ENCODE results near the gene TXNDC11. TPM values are rescaled to one million over a fixed set of nuclear protein-coding genes. Genes with fewer than 3 reads are reported as not detected.

TXNDC11 gene
- total RNA-seq, 2 donors from 2014 or later = 29.5 to 38.1 TPM

DNA sequence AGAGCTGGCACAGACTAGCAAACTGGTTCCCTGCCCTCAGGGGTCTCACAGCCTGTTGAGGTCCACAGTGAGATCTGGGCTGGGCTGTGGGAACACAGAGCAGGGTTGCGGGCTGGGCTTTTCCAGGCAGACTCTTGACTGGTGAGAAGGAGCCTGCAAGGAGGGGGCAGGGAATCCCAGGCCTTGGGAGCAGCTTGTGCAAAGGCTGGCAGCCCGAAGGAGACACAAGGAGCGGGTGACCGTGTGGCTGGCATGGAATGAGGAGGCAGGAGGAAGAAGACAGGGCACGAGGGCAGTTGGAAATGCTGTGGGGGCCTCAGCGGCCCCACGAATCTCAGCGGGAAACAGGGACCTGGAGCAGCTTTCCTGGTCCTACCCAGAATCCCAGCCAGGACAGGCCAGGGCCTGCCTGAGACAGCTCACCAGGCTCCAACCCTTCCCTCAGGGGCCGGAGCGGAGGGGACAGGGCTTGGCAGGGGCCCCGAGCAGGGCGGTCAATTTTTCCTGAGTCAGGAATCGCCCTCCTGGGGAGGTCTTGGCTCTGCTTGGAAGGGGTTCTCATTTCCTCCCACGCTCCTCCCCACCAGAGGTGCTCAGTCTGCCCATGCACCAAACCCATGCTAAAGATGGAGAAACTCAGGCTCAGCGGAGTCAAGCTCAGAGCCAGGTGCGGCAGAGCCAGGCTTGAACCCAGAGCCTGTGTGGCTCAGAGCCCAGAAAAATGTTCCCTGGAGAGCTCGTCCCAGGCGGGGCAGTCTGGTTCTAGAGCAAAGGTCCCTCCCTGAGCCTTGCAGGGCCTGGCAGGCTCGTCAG, 83.6 kb downstream of the TXNDC11 start:
- Histone ChIP-seq H3K36me3 (no peaks in the 10 kb centered on the region), H3K4me1 (no peaks in the 10 kb centered on the region), H3K9me3 (no peaks in the 10 kb centered on the region), H3K27ac (no peak overlapping the region), H3K4me3 (no peak overlapping the region), H3K27me3 (no peaks in the 10 kb centered on the region)
- TF ChIP-seq, protein P1, sequence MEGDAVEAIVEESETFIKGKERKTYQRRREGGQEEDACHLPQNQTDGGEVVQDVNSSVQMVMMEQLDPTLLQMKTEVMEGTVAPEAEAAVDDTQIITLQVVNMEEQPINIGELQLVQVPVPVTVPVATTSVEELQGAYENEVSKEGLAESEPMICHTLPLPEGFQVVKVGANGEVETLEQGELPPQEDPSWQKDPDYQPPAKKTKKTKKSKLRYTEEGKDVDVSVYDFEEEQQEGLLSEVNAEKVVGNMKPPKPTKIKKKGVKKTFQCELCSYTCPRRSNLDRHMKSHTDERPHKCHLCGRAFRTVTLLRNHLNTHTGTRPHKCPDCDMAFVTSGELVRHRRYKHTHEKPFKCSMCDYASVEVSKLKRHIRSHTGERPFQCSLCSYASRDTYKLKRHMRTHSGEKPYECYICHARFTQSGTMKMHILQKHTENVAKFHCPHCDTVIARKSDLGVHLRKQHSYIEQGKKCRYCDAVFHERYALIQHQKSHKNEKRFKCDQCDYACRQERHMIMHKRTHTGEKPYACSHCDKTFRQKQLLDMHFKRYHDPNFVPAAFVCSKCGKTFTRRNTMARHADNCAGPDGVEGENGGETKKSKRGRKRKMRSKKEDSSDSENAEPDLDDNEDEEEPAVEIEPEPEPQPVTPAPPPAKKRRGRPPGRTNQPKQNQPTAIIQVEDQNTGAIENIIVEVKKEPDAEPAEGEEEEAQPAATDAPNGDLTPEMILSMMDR (IDR thresholded peaks at IDR 0.05) = no peak
- no peak for DNase-seq (ENCODE audit: low spot score)

DNA sequence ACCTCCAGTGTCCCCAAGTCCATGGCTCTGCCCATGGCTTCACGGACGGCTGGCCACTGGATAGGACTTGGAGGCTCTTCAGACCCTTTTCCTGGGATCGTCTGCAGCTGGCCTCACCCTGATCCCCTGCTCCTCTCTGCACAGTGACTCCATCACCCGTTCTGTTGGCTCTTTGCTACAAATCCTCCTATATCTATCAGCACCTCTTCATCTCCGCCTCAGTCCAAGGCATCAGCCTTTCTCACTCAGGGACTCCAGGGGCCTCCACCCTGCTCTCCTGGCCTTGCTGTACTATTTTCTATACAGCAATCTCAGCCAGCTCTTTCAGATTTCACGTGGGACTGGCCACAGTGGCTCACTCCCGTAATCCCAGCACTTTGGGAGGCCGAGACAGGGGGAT, 85.1 kb downstream of the TXNDC11 start:
- DNase-seq (ENCODE audit: low spot score) = no peak
- Histone ChIP-seq H3K4me3 (no peak overlapping the region), H3K4me1 (no peaks in the 10 kb centered on the region), H3K36me3 (no peaks in the 10 kb centered on the region), H3K9me3 (no peaks in the 10 kb centered on the region), H3K27me3 (no peaks in the 10 kb centered on the region), H3K27ac (no peak overlapping the region)
- TF ChIP-seq, protein P1 (IDR thresholded peaks at IDR 0.05) = no peak

DNA sequence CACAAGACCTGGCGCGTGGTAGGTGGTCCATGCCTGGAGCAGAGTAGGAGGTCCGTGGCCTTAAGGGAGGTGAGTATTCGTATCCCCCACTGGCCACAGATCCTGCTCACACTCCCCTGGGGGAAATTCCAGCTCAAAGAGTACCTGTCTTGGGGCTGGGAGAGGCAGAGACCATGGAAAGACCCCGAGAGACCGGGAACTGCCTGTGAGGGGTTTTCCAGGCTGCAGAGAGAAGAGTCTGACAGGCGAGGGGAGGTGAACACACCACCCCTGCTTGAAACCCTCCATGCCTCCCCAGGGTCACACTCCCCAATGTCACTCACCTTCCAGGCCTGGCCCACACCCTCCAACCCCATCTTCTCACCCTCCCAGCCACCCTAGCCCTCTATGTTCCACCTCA, 87.0 kb downstream of the TXNDC11 start:
- Histone ChIP-seq H3K4me1 (no peaks in the 10 kb centered on the region), H3K4me3 (no peak overlapping the region), H3K36me3 (no peaks in the 10 kb centered on the region), H3K27me3 (no peaks in the 10 kb centered on the region), H3K9me3 (no peaks in the 10 kb centered on the region), H3K27ac (no peak overlapping the region)
- TF ChIP-seq, protein P1 (IDR thresholded peaks at IDR 0.05) = no peak
- DNase-seq (ENCODE audit: low spot score) = no peak

DNA sequence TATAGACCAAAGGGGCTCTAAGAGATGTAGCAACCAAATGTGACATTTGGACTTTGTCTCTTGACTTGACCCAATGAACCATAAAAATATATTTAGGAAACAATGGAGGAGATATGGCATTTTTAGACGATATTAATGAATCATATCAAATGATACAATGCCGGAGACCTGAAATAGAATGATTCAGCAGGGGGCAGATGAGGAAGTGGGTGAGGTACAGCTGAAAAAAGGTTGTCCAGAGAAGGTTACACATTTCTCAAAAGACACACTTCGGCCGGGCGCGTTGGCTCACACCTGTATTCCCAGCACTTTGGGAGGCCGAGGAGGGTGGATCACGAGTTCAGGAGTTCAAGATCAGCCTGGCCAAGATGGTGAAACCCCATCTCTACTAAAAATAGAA, 90.9 kb downstream of the TXNDC11 start:
- H3K27ac ChIP-seq = no peak overlapping the region
- no peaks in the 10 kb centered on the region for H3K27me3 ChIP-seq
- H3K36me3 ChIP-seq = no peaks in the 10 kb centered on the region
- TF ChIP-seq, protein P1 (IDR thresholded peaks at IDR 0.05) = no peak
- no peaks in the 10 kb centered on the region for H3K9me3 ChIP-seq
- no peaks in the 10 kb centered on the region for H3K4me1 ChIP-seq
- no peak for DNase-seq (ENCODE audit: low spot score)
- H3K4me3 ChIP-seq = no peak overlapping the region

DNA sequence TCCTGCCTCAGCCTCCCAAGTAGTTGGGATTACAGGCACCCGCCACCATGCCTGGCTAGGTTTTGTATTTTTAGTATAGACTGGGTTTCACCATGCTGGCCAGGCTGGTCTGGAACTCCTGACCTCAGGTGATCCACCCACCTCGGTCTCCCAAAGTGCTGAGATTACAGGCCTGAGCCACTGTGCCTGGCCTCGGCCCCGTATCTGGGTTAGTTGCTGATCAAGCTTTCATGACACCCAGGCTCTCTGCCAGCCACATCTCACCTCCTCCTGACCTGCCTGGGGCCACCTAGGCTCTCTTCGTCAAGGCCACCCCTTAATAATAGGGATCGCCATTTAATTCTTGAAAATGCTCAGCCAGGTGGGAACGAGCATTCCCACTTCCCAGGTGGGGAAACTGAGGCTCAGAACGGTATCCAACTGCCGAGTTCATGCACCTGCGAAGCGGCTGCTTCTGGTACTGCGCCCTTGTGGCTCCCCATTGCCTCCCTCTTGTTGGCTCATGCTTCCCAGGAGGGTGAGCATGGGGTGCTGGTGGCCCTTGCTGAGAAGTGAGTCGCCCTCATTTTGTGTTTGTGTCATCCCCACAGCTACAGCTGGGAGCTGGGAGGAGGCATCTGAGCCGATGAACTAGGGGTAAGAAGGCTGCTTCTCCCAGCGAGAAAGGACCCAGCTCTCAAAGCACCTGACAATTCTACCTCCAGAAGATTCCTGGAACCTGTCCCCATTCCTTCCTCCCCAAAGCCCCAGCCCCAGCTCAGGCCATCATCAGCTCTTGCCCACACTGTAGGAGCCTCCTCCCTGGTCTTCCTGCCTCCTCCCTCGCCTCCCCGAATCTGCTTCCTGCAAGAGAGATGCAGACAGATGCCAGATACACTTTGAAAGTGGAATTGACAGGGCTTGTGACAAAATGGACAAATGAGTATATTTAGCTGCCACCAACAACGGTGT, 91.7 kb downstream of the TXNDC11 start:
- Histone ChIP-seq H3K4me3 (no peak overlapping the region), H3K27ac (no peak overlapping the region), H3K9me3 (no peaks in the 10 kb centered on the region), H3K36me3 (no peaks in the 10 kb centered on the region), H3K4me1 (no peaks in the 10 kb centered on the region), H3K27me3 (no peaks in the 10 kb centered on the region)
- TF ChIP-seq, protein P1 (IDR thresholded peaks at IDR 0.05) = no peak
- no peak for DNase-seq (ENCODE audit: low spot score)

All from right atrium auricular region (tissue), 2 donors.